GM12878 (cell line): ENCODE results near the gene TTLL12.

Experiments used
- FOXM1 ChIP-seq: IDR thresholded peaks from 2 replicates; pipeline ENCODE4 v1.6.1; 2012; ENCODE audit warnings: low read depth, mild to moderate bottlenecking, inconsistent platforms, low read length, moderate library complexity
- RFX5 ChIP-seq: IDR thresholded peaks from 2 replicates; pipeline ENCODE4 v1.6.1; 2011; ENCODE audit warnings: low read depth, low read length, improper control_type of control experiment
- YY1 ChIP-seq: IDR thresholded peaks from 2 replicates; pipeline ENCODE4 v1.6.1; 2011; ENCODE audit warnings: low read depth, mild to moderate bottlenecking, low read length
- ZNF207 ChIP-seq: fragments of 450-650 bp; IDR thresholded peaks from 2 replicates; pipeline ENCODE4 v1.6.1; 2014; ENCODE audit warnings: antibody characterized with exemption, mild to moderate bottlenecking, borderline replicate concordance
- TF ChIP-seq, protein P1 (sequence below), 3 experiments: IDR thresholded peaks in 2 of 3; conservative IDR thresholded peaks in 1 of 3; 2 replicates each; pipeline ENCODE4 v1.5.1; 2011; ENCODE audit warnings: low read depth in 3 of 3, low read length in 3 of 3, mild to moderate bottlenecking in 3 of 3, control low read depth in 2 of 3, moderate library complexity in 2 of 3, inconsistent platforms in 1 of 3, mixed read lengths in 1 of 3; ENCODE audit not compliant: control insufficient read depth in 2 of 3, insufficient read depth in 1 of 3; ENCODE audit errors: extremely low read depth in 1 of 3

DNA sequence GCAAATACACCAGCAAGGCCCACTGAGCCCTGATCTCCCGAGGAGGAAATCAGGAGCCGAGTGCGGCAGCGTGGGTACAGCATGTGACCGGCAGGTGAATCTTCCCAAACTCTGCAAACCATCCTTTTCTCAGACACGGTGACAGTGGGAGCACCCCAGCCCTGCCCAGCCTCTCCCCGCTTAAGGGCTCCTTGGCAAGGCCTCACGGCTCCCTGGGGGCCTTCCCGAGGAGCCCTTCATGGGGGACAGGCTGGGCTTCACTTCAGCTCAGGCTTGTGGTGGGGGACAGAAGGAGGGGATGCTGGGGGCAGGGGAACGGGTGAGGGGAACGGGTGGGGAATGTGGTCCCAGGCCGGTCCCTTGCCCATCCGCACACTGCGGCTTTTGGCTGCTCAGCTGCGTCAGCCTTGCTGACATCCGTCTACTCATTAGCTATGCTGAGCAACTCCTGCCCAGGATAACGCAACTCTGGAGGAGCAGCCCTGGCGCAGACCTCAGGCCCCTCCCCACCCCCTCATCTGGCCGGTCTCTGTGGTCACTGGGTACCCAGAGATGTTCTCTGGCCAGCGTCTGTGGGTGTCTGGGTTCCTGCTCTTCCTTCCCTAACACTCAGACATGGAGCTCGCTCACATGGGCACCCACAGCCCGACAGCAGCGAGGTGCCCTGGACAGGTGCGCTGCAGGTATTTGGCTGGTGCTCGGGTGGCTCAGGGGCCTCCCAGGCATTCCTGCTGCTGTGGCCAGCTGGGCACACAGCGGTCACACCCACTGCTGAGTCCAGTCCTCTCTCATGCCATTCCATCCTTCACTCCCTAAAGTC lies 22.0 kb upstream of the TTLL12 start:
- TF ChIP-seq, protein P1, sequence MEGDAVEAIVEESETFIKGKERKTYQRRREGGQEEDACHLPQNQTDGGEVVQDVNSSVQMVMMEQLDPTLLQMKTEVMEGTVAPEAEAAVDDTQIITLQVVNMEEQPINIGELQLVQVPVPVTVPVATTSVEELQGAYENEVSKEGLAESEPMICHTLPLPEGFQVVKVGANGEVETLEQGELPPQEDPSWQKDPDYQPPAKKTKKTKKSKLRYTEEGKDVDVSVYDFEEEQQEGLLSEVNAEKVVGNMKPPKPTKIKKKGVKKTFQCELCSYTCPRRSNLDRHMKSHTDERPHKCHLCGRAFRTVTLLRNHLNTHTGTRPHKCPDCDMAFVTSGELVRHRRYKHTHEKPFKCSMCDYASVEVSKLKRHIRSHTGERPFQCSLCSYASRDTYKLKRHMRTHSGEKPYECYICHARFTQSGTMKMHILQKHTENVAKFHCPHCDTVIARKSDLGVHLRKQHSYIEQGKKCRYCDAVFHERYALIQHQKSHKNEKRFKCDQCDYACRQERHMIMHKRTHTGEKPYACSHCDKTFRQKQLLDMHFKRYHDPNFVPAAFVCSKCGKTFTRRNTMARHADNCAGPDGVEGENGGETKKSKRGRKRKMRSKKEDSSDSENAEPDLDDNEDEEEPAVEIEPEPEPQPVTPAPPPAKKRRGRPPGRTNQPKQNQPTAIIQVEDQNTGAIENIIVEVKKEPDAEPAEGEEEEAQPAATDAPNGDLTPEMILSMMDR (IDR thresholded peaks at IDR 0.05 in 2 of 3, conservative IDR thresholded peaks at IDR 0.05 in 1 of 3; ENCODE audit: control insufficient read depth in 2 of 3, extremely low read depth in 1 of 3, insufficient read depth in 1 of 3, low read depth in 3 of 3, low read length in 3 of 3) = no peak
- TF ChIP-seq ZNF207 (no peak), FOXM1 (no peak), RFX5 (no peak), YY1 (no peak)
